Glutamatergic neuron (in vitro differentiated cells): ENCODE data around the gene SH3GLB2. TPM values are rescaled to one million over a fixed set of nuclear protein-coding genes. Genes with fewer than 3 reads are reported as not detected.

Experiments used
- DNase-seq: peaks from one replicate; pipeline ENCODE4 v3.0.0; 2022
- H3K27ac Mint-ChIP-seq: one replicate; pipeline ENCODE4 v1.8.0; 2020; ENCODE audit warnings: mild to moderate bottlenecking, mixed read lengths, inconsistent platforms; ENCODE audit not compliant: unreplicated experiment
- H3K27me3 Mint-ChIP-seq: one replicate; pipeline ENCODE4 v1.8.0; 2020; ENCODE audit warnings: mild to moderate bottlenecking, moderate library complexity, mixed read lengths, inconsistent platforms; ENCODE audit not compliant: unreplicated experiment
- H3K36me3 Mint-ChIP-seq: one replicate; pipeline ENCODE4 v1.8.0; 2020; ENCODE audit warnings: mild to moderate bottlenecking, mixed read lengths, inconsistent platforms; ENCODE audit not compliant: unreplicated experiment
- H3K4me1 Mint-ChIP-seq: one replicate; pipeline ENCODE4 v1.8.0; 2020; ENCODE audit warnings: mild to moderate bottlenecking, low read depth, mixed read lengths, inconsistent platforms; ENCODE audit not compliant: unreplicated experiment
- H3K4me3 Mint-ChIP-seq: one replicate; pipeline ENCODE4 v1.8.0; 2020; ENCODE audit warnings: mild to moderate bottlenecking, mixed read lengths, inconsistent platforms; ENCODE audit not compliant: unreplicated experiment
- H3K9me3 Mint-ChIP-seq: one replicate; pipeline ENCODE4 v1.8.0; 2020; ENCODE audit warnings: mild to moderate bottlenecking, moderate library complexity, mixed read lengths, inconsistent platforms; ENCODE audit not compliant: unreplicated experiment
- total RNA-seq: library from RNA; stranded (reverse); fragmentation: NEBNext Ultra II Directional; extraction: Animal tissue kit (Norgen Biotek cat#: 25700); gene quantifications from one replicate; pipeline ENCODE4 v1.2.1, GENCODE V29; 2021; ENCODE audit not compliant: unreplicated experiment
- TF ChIP-seq, protein P1 (sequence below): fragments of 200-600 bp; sonication (generic); IDR thresholded peaks from one replicate; pipeline ENCODE4 v1.5.0; 2021; ENCODE audit not compliant: partially characterized antibody, unreplicated experiment

The SH3GLB2 gene
- total RNA-seq, 1 donor from 2014 or later, result 143 TPM

DNA sequence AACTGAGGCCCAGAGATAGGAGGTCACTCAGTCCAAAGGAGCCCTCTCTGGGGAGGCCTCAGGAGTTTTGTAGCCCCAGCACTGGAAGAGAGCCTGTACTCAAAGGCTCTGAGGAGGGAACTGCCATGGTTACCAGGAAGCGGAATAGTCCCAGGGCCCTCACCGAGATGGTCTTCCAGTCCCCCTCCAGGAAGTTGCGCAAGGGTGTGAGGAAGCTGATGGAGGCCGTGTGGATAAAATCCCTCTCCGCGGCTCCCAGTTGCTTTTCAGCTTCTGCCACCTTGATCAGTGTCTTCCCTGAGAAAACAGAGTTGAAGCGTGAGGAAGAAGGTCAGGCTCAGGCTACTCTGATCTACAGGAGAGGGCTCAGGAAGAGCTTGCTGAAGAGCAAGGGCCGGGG lies 13.5 kb downstream of the SH3GLB2 start:
- DNase-seq, result no peak
- Mint-ChIP-seq H3K27ac (no peak overlapping the region), H3K9me3 (peaks cover 2% of the 10 kb centered on the region), H3K4me3 (no peak overlapping the region), H3K36me3 (no peaks in the 10 kb centered on the region), H3K4me1 (peaks cover 34% of the 10 kb centered on the region), H3K27me3 (peaks cover 8% of the 10 kb centered on the region)
- TF ChIP-seq, protein P1, sequence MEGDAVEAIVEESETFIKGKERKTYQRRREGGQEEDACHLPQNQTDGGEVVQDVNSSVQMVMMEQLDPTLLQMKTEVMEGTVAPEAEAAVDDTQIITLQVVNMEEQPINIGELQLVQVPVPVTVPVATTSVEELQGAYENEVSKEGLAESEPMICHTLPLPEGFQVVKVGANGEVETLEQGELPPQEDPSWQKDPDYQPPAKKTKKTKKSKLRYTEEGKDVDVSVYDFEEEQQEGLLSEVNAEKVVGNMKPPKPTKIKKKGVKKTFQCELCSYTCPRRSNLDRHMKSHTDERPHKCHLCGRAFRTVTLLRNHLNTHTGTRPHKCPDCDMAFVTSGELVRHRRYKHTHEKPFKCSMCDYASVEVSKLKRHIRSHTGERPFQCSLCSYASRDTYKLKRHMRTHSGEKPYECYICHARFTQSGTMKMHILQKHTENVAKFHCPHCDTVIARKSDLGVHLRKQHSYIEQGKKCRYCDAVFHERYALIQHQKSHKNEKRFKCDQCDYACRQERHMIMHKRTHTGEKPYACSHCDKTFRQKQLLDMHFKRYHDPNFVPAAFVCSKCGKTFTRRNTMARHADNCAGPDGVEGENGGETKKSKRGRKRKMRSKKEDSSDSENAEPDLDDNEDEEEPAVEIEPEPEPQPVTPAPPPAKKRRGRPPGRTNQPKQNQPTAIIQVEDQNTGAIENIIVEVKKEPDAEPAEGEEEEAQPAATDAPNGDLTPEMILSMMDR, result no peak

GRCh38 chr9:129014124-129014523 lies 14.0 kb downstream of the SH3GLB2 start:
- TF ChIP-seq, protein P1, result no peak
- Mint-ChIP-seq H3K27me3 (peaks cover 8% of the 10 kb centered on the region), H3K36me3 (no peaks in the 10 kb centered on the region), H3K4me3 (no peak overlapping the region), H3K9me3 (peaks cover 2% of the 10 kb centered on the region), H3K27ac (no peak overlapping the region), H3K4me1 (peaks cover 34% of the 10 kb centered on the region)
- no peak for DNase-seq

DNA sequence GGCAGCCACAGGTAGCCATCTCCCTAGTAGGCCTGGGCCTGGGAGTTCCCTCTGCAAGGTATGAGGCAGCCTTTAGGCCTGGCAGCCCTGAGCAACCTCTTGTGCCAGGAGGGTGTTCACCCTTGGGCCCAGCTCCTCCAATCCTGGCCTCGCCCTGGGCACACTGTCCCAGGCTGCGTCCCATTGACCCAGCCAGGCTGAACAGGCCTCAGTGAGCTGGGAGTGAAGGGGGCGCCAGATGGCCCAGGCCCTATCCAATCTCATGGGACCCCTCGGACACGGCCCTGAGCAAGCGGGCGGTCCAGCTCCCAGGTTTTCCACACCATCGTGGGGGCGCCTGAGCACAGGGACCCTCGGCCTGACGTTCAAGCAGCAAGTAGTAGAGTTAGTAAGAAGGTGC lies 14.5 kb downstream of the SH3GLB2 start:
- Mint-ChIP-seq H3K27me3 (peaks cover 8% of the 10 kb centered on the region), H3K4me1 (peaks cover 34% of the 10 kb centered on the region), H3K36me3 (no peaks in the 10 kb centered on the region), H3K9me3 (peaks cover 2% of the 10 kb centered on the region), H3K27ac (peak overlapping the region; percentile 99), H3K4me3 (no peak overlapping the region)
- TF ChIP-seq, protein P1, result no peak
- DNase-seq, result peak; percentile 42

GRCh38 chr9:129012893-129013448 lies 15.2 kb downstream of the SH3GLB2 start:
- Mint-ChIP-seq H3K4me3 (peak overlapping the region; percentile 70), H3K27me3 (peaks cover 8% of the 10 kb centered on the region), H3K4me1 (peaks cover 34% of the 10 kb centered on the region), H3K27ac (peak overlapping the region; percentile 99), H3K9me3 (peaks cover 2% of the 10 kb centered on the region), H3K36me3 (no peaks in the 10 kb centered on the region)
- TF ChIP-seq, protein P1, result no peak
- no peak for DNase-seq

- H3K4me3 Mint-ChIP-seq, result peak overlapping the region; percentile 70
- peak; percentile 39 for DNase-seq
- TF ChIP-seq, protein P1, result no peak
- peaks cover 12% of the 10 kb centered on the region for H3K27me3 Mint-ChIP-seq
- H3K36me3 Mint-ChIP-seq, result no peaks in the 10 kb centered on the region
- peaks cover 39% of the 10 kb centered on the region for H3K4me1 Mint-ChIP-seq
- H3K9me3 Mint-ChIP-seq, result peaks cover 8% of the 10 kb centered on the region
- H3K27ac Mint-ChIP-seq, result peak overlapping the region; percentile 99
These were observed 15.8 kb downstream of the SH3GLB2 start for GRCh38 chr9:129012343-129012742.
